Measurements from ENCODE around the gene MAF.

DNA sequence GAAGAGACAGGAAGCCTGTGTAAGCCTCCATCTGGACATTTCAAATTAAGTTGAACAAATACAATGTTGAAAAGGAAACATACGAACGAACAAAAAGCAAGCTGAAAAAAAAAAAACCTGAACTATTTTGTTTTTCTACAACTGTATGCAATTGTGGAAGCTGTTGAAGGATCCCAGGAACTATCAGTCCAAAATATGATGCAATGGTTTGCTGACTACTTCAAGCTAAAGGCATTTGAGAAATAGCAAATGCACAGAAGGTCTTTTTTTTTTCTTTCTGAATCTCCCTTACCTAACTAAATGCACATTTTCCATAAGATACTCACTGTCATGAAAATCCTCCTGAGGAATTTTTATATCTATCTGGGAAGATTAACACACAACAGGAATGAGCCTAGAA, 40.2 kb downstream of the MAF start:
- no peak for TF ChIP-seq CREB1 (IDR thresholded peaks at IDR 0.05; ENCODE audit: low read depth)
- TF ChIP-seq CEBPB (IDR thresholded peaks at IDR 0.05): no peak
- TF ChIP-seq ZBTB7A (IDR thresholded peaks at IDR 0.05; ENCODE audit: low read depth): no peak
- no peak for TF ChIP-seq NFIC (IDR thresholded peaks at IDR 0.05)
- TF ChIP-seq, protein P1, sequence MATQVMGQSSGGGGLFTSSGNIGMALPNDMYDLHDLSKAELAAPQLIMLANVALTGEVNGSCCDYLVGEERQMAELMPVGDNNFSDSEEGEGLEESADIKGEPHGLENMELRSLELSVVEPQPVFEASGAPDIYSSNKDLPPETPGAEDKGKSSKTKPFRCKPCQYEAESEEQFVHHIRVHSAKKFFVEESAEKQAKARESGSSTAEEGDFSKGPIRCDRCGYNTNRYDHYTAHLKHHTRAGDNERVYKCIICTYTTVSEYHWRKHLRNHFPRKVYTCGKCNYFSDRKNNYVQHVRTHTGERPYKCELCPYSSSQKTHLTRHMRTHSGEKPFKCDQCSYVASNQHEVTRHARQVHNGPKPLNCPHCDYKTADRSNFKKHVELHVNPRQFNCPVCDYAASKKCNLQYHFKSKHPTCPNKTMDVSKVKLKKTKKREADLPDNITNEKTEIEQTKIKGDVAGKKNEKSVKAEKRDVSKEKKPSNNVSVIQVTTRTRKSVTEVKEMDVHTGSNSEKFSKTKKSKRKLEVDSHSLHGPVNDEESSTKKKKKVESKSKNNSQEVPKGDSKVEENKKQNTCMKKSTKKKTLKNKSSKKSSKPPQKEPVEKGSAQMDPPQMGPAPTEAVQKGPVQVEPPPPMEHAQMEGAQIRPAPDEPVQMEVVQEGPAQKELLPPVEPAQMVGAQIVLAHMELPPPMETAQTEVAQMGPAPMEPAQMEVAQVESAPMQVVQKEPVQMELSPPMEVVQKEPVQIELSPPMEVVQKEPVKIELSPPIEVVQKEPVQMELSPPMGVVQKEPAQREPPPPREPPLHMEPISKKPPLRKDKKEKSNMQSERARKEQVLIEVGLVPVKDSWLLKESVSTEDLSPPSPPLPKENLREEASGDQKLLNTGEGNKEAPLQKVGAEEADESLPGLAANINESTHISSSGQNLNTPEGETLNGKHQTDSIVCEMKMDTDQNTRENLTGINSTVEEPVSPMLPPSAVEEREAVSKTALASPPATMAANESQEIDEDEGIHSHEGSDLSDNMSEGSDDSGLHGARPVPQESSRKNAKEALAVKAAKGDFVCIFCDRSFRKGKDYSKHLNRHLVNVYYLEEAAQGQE (IDR thresholded peaks at IDR 0.05; ENCODE audit: low read depth): no peak
- TF ChIP-seq RAD21 (IDR thresholded peaks at IDR 0.05; ENCODE audit: low read depth): no peak
- TF ChIP-seq, protein P2, sequence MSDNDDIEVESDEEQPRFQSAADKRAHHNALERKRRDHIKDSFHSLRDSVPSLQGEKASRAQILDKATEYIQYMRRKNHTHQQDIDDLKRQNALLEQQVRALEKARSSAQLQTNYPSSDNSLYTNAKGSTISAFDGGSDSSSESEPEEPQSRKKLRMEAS (IDR thresholded peaks at IDR 0.05): no peak
- no peak for TF ChIP-seq EP300 (IDR thresholded peaks at IDR 0.05; ENCODE audit: borderline replicate concordance)
- TF ChIP-seq TAF1 (IDR thresholded peaks at IDR 0.05; ENCODE audit: low read depth): no peak
- TF ChIP-seq TEAD4 (IDR thresholded peaks at IDR 0.05): no peak
- TF ChIP-seq TCF12 (IDR thresholded peaks at IDR 0.05; ENCODE audit: low read depth): no peak

All from Ishikawa (cell line).